ENCODE data around the gene SNCB.

DNA sequence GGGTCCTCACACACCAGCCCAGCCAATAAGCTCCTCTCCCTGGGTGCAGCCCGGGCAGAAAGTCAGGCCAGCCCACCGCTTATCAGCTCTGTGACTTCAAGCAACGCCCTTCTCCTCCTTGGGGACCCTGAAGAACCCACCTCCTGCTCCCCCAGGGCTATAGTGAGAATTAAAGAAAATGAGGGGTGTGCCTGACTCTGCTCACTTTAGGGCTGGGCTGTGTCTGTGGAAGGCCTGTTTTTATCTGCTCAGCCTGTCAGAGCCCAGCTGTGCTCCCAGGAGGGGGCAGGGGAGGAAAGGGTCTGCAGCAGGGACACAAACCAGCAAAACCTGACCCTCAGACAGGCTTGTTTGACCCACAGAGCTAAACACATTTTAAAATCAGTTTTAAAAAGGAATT lies 24.3 kb downstream of the SNCB start:
- TF ChIP-seq CREB1 (IDR thresholded peaks at IDR 0.05; ENCODE audit: low read depth), result no peak
- TF ChIP-seq YY1 (IDR thresholded peaks at IDR 0.05; ENCODE audit: low read depth), result no peak
- TF ChIP-seq, protein P1, sequence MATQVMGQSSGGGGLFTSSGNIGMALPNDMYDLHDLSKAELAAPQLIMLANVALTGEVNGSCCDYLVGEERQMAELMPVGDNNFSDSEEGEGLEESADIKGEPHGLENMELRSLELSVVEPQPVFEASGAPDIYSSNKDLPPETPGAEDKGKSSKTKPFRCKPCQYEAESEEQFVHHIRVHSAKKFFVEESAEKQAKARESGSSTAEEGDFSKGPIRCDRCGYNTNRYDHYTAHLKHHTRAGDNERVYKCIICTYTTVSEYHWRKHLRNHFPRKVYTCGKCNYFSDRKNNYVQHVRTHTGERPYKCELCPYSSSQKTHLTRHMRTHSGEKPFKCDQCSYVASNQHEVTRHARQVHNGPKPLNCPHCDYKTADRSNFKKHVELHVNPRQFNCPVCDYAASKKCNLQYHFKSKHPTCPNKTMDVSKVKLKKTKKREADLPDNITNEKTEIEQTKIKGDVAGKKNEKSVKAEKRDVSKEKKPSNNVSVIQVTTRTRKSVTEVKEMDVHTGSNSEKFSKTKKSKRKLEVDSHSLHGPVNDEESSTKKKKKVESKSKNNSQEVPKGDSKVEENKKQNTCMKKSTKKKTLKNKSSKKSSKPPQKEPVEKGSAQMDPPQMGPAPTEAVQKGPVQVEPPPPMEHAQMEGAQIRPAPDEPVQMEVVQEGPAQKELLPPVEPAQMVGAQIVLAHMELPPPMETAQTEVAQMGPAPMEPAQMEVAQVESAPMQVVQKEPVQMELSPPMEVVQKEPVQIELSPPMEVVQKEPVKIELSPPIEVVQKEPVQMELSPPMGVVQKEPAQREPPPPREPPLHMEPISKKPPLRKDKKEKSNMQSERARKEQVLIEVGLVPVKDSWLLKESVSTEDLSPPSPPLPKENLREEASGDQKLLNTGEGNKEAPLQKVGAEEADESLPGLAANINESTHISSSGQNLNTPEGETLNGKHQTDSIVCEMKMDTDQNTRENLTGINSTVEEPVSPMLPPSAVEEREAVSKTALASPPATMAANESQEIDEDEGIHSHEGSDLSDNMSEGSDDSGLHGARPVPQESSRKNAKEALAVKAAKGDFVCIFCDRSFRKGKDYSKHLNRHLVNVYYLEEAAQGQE (IDR thresholded peaks at IDR 0.05; ENCODE audit: low read depth), result no peak
